Measurements from ENCODE around the gene PEDS1.

DNA sequence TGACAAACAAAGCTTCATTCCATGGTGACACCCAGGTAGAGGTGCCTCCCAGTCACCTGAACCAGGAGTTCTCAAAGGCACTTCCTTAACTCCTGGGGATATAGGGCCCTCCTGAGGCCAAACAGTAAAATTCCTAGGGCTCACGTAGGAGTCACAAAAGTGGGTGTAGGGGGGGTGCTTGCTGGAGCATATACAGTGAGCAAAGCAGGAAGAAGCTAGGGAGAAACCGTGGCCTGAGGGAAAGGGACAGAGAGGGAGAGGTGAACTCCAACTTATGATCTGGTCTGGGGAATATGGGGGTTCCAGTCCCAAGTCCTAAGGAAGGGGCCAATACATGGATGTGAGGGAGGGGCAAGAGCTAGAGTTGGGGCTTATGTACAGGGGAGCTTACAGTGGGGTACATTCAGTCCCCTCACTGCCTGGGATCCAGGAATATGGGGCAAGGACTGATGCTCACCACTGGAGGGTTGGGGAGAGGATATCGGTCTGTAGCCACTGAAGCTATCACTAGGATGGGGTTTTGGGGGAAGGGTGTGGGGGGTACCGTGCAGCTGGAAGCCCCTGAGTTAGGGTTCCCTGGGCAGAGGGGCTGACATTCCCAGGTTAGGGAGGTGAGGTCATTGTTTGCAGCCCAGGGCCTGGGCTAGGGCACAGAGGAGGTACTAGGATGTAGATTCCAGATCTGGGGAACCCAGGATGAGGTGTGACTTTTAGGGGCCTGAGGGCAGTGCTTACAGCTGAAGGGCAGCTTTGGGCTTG is 950 bp downstream of the PEDS1 start:
- TF ChIP-seq ZNF391 (tag by site-specific recombination; IDR thresholded peaks at IDR 0.05; ENCODE audit: borderline replicate concordance, low read depth) (no peak), ZNF138 (tag by site-specific recombination; IDR thresholded peaks at IDR 0.05; ENCODE audit: borderline replicate concordance) (no peak), ZNF776 (tag by site-specific recombination; IDR thresholded peaks at IDR 0.05; ENCODE audit: borderline replicate concordance) (no peak), ZNF830 (tag by site-specific recombination; IDR thresholded peaks at IDR 0.05; ENCODE audit: low read depth) (no peak)
- TF ChIP-seq, protein P1, sequence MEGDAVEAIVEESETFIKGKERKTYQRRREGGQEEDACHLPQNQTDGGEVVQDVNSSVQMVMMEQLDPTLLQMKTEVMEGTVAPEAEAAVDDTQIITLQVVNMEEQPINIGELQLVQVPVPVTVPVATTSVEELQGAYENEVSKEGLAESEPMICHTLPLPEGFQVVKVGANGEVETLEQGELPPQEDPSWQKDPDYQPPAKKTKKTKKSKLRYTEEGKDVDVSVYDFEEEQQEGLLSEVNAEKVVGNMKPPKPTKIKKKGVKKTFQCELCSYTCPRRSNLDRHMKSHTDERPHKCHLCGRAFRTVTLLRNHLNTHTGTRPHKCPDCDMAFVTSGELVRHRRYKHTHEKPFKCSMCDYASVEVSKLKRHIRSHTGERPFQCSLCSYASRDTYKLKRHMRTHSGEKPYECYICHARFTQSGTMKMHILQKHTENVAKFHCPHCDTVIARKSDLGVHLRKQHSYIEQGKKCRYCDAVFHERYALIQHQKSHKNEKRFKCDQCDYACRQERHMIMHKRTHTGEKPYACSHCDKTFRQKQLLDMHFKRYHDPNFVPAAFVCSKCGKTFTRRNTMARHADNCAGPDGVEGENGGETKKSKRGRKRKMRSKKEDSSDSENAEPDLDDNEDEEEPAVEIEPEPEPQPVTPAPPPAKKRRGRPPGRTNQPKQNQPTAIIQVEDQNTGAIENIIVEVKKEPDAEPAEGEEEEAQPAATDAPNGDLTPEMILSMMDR (tag by site-specific recombination; IDR thresholded peaks at IDR 0.05): no peak
- TF ChIP-seq, protein P2, sequence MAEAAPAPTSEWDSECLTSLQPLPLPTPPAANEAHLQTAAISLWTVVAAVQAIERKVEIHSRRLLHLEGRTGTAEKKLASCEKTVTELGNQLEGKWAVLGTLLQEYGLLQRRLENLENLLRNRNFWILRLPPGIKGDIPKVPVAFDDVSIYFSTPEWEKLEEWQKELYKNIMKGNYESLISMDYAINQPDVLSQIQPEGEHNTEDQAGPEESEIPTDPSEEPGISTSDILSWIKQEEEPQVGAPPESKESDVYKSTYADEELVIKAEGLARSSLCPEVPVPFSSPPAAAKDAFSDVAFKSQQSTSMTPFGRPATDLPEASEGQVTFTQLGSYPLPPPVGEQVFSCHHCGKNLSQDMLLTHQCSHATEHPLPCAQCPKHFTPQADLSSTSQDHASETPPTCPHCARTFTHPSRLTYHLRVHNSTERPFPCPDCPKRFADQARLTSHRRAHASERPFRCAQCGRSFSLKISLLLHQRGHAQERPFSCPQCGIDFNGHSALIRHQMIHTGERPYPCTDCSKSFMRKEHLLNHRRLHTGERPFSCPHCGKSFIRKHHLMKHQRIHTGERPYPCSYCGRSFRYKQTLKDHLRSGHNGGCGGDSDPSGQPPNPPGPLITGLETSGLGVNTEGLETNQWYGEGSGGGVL (tag by site-specific recombination; IDR thresholded peaks at IDR 0.05): no peak
- TF ChIP-seq, protein P3, sequence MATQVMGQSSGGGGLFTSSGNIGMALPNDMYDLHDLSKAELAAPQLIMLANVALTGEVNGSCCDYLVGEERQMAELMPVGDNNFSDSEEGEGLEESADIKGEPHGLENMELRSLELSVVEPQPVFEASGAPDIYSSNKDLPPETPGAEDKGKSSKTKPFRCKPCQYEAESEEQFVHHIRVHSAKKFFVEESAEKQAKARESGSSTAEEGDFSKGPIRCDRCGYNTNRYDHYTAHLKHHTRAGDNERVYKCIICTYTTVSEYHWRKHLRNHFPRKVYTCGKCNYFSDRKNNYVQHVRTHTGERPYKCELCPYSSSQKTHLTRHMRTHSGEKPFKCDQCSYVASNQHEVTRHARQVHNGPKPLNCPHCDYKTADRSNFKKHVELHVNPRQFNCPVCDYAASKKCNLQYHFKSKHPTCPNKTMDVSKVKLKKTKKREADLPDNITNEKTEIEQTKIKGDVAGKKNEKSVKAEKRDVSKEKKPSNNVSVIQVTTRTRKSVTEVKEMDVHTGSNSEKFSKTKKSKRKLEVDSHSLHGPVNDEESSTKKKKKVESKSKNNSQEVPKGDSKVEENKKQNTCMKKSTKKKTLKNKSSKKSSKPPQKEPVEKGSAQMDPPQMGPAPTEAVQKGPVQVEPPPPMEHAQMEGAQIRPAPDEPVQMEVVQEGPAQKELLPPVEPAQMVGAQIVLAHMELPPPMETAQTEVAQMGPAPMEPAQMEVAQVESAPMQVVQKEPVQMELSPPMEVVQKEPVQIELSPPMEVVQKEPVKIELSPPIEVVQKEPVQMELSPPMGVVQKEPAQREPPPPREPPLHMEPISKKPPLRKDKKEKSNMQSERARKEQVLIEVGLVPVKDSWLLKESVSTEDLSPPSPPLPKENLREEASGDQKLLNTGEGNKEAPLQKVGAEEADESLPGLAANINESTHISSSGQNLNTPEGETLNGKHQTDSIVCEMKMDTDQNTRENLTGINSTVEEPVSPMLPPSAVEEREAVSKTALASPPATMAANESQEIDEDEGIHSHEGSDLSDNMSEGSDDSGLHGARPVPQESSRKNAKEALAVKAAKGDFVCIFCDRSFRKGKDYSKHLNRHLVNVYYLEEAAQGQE (tag by site-specific recombination; IDR thresholded peaks at IDR 0.05): no peak
